DMS 273 (cell line): Measurements from ENCODE around the gene NCOA1.

Experiments used
- DNase-seq: peaks from one replicate; lab custom pipeline; 2025; ENCODE audit not compliant: unreplicated experiment; lab: John Stamatoyannopoulos, UW

NCOA1 gene

DNA sequence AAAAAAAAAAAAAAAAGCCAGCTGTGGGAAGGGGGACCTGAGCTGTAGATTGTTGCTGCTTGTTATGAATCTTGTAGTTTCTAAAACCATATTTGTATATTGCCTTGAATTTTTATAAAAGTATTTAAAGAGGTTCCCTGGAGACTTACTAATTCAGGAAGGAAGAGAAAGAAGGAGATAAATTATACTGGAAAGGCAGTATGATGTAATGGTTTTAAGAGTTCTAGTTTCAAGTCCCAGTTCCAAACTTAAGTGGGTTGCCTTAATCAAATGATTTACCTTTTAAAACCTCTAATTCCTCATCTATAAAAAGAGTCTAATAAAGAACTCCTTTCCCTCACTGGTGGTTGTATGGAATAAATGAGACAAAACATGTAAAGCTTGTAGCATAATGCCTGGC is 240.0 kb downstream of the NCOA1 start:
- DNase-seq, result no peak

DNA sequence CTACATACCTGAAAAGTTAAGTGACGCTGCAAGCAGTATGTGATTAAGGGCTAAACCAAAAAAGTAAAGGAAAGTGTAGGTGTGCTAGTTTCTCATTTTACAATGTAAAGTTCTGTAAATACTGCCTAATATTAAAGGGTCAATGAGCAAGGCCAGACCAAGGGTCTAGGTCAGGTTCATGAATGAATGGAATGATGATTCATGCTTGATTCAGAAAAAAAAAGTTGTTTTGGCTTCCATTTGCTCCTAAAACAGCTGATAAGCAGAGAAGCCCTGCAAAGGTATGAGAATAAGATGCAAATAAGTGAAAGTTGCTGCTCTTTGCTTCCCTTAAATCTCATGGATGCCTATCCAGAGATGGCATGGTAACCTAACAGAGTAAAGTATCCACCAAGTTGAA is 240.9 kb downstream of the NCOA1 start:
- no peak for DNase-seq

- DNase-seq, result no peak
Measured at GRCh38 chr2:24734741-24735140, 243.7 kb downstream of the NCOA1 start.

DNA sequence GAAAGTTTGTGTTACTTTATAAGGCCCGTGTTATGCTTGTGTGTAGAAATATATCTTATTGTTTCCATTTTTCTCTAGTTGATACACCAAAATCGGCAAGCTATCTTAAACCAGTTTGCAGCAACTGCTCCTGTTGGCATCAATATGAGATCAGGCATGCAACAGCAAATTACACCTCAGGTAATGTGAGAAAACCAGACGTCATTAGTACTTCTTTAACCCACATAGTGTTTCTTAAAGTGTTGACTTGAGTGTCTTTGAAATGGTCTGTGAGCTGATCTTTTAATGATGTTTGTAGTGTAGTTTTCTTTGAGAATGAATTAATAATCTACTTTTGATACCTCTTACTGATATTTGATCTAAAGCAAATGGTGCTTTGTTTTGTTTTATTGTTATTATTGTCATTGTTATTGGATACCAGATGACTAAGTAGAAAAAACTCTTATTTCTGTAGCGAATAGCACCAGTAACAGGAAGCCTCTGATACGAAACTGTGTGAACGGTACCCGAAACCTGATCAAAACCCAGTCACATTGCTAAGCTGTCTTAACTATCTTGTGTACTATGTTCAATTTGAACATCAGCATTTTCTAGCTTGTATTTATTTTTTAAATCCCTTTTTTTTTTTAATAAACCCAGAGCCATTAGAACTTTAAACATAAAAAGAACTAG is 248.4 kb downstream of the NCOA1 start:
- no peak for DNase-seq

GRCh38 chr2:24740142-24740541 is 249.1 kb downstream of the NCOA1 start:
- no peak for DNase-seq

DNA sequence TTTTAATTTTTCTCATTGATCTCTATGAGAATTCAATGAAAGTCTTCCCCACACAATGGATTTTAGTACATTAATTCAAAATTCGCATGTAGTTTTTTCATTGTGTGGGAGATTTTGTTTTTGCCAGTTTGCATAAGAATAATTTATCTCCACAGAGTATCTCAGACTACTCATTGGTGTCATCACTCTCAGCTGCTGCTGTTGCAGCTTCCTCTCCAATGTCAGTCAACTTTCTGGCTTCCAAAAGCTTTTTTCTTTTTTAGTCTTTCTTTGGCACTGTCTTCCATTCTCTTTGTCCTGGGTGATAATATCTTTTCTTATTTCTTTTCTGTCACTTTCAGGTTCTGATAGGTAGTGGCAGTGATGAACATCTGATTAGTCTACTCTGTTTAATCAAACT is 251.7 kb downstream of the NCOA1 start:
- DNase-seq, result no peak

- DNase-seq, result no peak
Measured at GRCh38 chr2:24743924-24744323, 252.9 kb downstream of the NCOA1 start.

GRCh38 chr2:24744356-24744755 is 253.3 kb downstream of the NCOA1 start:
- no peak for DNase-seq

GRCh38 chr2:24745825-24746224 is 254.8 kb downstream of the NCOA1 start:
- DNase-seq, result no peak

- no peak for DNase-seq
Measured at GRCh38 chr2:24747299-24747698, 256.2 kb downstream of the NCOA1 start.

GRCh38 chr2:24749069-24749691 is 258.1 kb downstream of the NCOA1 start:
- DNase-seq, result no peak

DNA sequence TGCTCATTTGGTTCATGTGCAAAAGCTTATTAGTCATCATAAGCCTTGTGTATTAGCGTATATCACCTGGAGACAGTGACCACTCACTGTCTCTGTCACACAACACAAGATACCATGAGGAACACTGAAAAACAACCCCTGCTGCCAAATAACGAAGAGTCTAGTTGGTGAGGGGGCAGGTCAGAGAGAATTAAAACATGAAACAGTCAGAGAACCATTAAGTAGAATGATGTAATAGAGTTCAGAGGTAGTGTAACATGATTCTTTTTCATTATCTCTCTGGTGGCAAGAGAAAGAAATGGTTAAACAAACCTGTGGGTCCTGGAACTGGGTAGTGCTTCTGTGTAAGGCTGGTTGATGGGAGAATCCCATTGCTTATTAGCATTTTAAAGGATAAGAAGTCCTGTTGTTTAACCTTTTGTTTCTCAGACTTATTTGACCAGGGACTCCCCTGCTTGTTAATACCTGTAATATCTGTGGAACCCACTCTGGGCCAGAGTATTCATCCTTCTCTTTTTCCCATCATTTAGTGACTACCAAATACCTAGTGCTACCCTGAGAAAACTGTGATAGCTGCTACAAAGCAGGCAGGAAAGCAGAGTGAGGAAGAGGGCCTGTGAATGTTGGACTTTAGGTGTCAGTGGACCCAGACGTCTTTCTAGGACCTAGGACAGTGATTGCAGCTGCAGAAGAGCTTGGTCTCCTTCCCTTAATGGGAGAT is 264.1 kb downstream of the NCOA1 start:
- no peak for DNase-seq

DNA sequence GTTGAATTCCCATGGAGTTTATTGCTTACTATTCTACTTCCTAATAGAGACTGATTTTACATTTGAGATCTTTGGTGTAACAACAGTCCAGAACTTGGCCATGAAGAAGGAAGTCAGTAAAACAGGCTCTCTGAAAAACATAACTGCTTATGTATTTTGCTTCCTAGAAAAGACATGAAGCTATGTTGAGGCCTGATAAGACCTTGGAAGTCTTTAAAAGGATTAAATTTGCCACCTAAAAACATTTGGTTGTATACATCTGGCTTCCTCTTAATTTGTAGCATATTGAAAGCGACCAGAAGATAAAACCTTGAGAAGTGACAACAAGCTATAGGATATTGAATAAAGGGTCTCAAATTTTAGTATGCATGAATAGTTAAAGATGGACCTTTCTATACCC is 265.7 kb downstream of the NCOA1 start:
- DNase-seq, result no peak

DNA sequence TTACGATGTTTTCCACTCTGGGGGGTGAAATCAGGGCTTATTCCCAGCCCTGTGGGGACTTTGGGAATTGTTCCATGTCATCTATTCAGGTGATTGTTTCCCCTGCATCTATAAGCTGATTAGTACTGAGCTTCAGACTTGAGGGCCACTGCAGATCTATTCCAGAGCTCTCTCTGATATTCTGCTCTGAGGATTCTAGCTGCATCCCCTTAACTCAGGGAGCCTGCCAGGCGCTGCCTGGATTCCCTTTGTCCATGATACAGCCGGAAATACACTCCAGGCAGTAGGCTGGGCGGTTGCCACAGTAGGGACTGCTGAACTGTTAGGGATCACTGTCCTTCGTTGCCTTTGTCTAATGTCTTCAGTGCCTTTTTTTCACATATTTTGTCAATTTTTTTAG is 270.8 kb downstream of the NCOA1 start:
- no peak for DNase-seq

- no peak for DNase-seq
Measured at GRCh38 chr2:24762518-24762917, 271.5 kb downstream of the NCOA1 start.

DNA sequence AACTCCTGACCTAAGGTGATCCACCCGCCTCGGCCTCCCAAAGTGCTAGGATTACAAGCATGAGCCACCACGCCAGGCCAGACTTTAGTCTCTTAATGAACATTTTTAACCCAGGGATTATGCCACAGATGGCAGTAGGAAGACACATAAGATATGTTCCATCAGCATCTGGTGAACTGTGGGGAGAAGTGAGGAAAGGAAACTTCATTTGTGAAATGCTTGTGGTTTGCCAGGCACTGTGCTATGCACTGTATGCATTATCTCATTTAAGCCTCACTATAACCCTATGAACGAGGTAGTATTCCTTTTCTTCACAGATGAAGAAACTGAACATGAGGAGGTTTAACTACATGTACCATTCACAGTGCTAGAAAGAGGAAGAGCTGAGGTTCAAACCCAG is 272.8 kb downstream of the NCOA1 start:
- DNase-seq, result no peak

- no peak for DNase-seq
Measured at GRCh38 chr2:24766609-24767008, 275.6 kb downstream of the NCOA1 start.

GRCh38 chr2:24768013-24768412 is 277.0 kb downstream of the NCOA1 start:
- no peak for DNase-seq

- DNase-seq, result no peak
Measured at GRCh38 chr2:24768601-24769000, 277.5 kb downstream of the NCOA1 start.

- no peak for DNase-seq
Measured at GRCh38 chr2:24771061-24771460, 280.0 kb downstream of the NCOA1 start.

- no peak for DNase-seq
Measured at GRCh38 chr2:24771764-24772586, 280.9 kb downstream of the NCOA1 start.

GRCh38 chr2:24774373-24774772 is 283.3 kb downstream of the NCOA1 start:
- no peak for DNase-seq
